Medulla oblongata (tissue), 1 donor: Measurements from ENCODE around the gene WSB1.
"Not testable (repeated sequence)": the region's sequence is repeated elsewhere in the genome, so short reads cannot be mapped to it uniquely, and the experiment has no call there.

ENCODE experiments used
- DNase-seq: peaks from one replicate; pipeline ENCODE4 v3.0.0-alpha.2; 2015; ENCODE audit errors: extremely low spot score

WSB1 gene

GRCh38 chr17:27315796-27316465 is 22.0 kb downstream of the WSB1 start:
- no peak for DNase-seq

GRCh38 chr17:27318228-27318627 is 24.3 kb downstream of the WSB1 start:
- DNase-seq, result no peak

GRCh38 chr17:27318633-27319032 is 24.7 kb downstream of the WSB1 start:
- no peak for DNase-seq

- peak; percentile 85 for DNase-seq
Measured at GRCh38 chr17:27319541-27320221, 25.8 kb downstream of the WSB1 start.

- no peak for DNase-seq
Measured at GRCh38 chr17:27320222-27320560, 26.3 kb downstream of the WSB1 start.

- DNase-seq, result no peak
Measured at GRCh38 chr17:27321372-27321771, 27.5 kb downstream of the WSB1 start.

GRCh38 chr17:27322026-27322425 is 28.1 kb downstream of the WSB1 start:
- no peak for DNase-seq

GRCh38 chr17:27322690-27323508 is 29.0 kb downstream of the WSB1 start:
- no peak for DNase-seq

- no peak for DNase-seq
Measured at GRCh38 chr17:27323538-27324215, 29.8 kb downstream of the WSB1 start.

- no peak for DNase-seq
Measured at GRCh38 chr17:27324771-27325339, 30.9 kb downstream of the WSB1 start.

GRCh38 chr17:27326051-27326450 is 32.1 kb downstream of the WSB1 start:
- DNase-seq, result no peak

GRCh38 chr17:27326585-27326984 is 32.7 kb downstream of the WSB1 start:
- no peak for DNase-seq

GRCh38 chr17:27327397-27327796 is 33.5 kb downstream of the WSB1 start:
- DNase-seq, result no peak

- DNase-seq, result no peak
Measured at GRCh38 chr17:27327871-27328270, 34.0 kb downstream of the WSB1 start.

- not testable (repeated sequence) for DNase-seq
Measured at GRCh38 chr17:27328686-27329085, 34.8 kb downstream of the WSB1 start.

- no peak for DNase-seq
Measured at GRCh38 chr17:27329146-27329805, 35.4 kb downstream of the WSB1 start.

GRCh38 chr17:27332047-27332393 is 38.1 kb downstream of the WSB1 start:
- DNase-seq, result no peak

- peak; percentile 99 for DNase-seq
Measured at GRCh38 chr17:27332485-27333409, 38.8 kb downstream of the WSB1 start.

GRCh38 chr17:27333410-27333980 is 39.6 kb downstream of the WSB1 start:
- DNase-seq, result no peak

- no peak for DNase-seq
Measured at GRCh38 chr17:27336184-27336583, 42.3 kb downstream of the WSB1 start.
